ENCODE measurements around the gene SLC49A4. TPM values are rescaled to one million over a fixed set of nuclear protein-coding genes. Genes with fewer than 3 reads are reported as not detected.

SLC49A4 gene
- polyA plus RNA-seq, 4 donors, result 15.3 to 16.5 (median 15.9) TPM

GRCh38 chr3:122843604-122844003 lies 48.7 kb downstream of the SLC49A4 start:
- no peak for DNase-seq (ENCODE audit: low read depth in 4 of 4, low spot score in 3 of 4)

DNA sequence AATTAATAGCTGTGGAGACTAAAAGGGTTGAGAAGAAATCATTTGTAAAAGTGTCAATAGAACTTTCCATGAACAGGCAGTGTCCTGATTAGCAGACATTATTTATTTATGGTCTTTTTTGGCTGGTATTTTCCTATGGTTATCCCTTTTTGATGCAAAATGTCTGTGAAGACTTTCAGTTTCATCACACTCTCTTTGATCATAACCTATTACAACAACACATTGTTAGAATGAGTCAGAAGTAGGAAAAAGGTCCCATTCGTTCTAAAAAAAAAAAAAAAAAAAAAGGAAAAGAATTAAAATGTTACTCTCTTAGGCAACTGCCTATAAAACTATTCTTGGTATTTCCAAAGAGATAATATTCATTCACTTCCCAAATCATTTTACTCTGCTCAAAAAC lies 62.1 kb downstream of the SLC49A4 start:
- no peak for DNase-seq (ENCODE audit: low read depth in 4 of 4, low spot score in 3 of 4)

GRCh38 chr3:122858373-122858772 lies 63.5 kb downstream of the SLC49A4 start:
- peak in 1 of 4 donors; percentile 3 for DNase-seq (ENCODE audit: low read depth in 4 of 4, low spot score in 3 of 4)

GRCh38 chr3:122859021-122859805 lies 64.3 kb downstream of the SLC49A4 start:
- no peak for DNase-seq (ENCODE audit: low read depth in 4 of 4, low spot score in 3 of 4)

- DNase-seq (ENCODE audit: low read depth in 4 of 4, low spot score in 3 of 4), result no peak
Measured at GRCh38 chr3:122862381-122862780, 67.5 kb downstream of the SLC49A4 start.

GRCh38 chr3:122864498-122864897 lies 69.6 kb downstream of the SLC49A4 start:
- DNase-seq (ENCODE audit: low read depth in 4 of 4, low spot score in 3 of 4), result no peak

- no peak for DNase-seq (ENCODE audit: low read depth in 4 of 4, low spot score in 3 of 4)
Measured at GRCh38 chr3:122868322-122868721, 73.5 kb downstream of the SLC49A4 start.

DNA sequence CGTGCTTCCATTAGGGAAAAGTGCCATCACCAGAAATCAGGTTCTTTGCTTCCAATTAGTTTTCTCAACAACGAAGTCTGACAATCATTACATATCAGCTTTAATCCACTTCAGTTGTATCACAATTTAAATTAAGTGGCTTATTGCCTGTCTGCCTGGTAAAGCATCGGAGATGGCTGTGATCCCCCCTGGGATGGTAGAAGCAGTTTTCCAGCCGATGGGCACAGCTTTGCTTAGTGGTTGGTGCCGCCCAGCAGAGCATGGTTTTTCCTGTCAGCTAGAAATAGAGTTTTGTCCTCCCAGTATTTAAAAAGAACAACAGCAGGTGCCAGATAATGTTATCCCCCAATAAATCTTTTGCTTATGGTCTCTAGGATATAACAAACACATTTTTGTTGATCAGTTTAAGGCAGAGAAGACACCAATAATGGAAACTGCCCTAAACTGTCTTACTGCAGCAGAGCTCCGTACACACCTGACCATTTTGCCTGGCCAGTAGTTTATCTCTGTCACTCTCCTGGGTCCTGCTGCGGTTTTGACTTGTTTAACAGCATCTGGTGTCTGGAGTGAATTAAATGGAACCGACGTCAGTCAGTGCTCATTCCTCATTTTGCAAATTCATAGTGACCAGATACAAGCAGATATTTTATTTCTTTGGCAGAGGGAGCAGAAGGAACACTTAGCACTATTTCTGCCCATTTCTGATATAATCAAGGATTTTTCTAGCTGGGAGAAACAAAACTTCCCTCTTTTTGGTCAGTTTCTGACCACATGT lies 79.1 kb downstream of the SLC49A4 start:
- no peak for DNase-seq (ENCODE audit: low read depth in 4 of 4, low spot score in 3 of 4)

GRCh38 chr3:122875547-122876127 lies 80.8 kb downstream of the SLC49A4 start:
- DNase-seq (ENCODE audit: low read depth in 4 of 4, low spot score in 3 of 4), result no peak

- no peak for DNase-seq (ENCODE audit: low read depth in 4 of 4, low spot score in 3 of 4)
Measured at GRCh38 chr3:122880173-122880572, 85.3 kb downstream of the SLC49A4 start.

DNA sequence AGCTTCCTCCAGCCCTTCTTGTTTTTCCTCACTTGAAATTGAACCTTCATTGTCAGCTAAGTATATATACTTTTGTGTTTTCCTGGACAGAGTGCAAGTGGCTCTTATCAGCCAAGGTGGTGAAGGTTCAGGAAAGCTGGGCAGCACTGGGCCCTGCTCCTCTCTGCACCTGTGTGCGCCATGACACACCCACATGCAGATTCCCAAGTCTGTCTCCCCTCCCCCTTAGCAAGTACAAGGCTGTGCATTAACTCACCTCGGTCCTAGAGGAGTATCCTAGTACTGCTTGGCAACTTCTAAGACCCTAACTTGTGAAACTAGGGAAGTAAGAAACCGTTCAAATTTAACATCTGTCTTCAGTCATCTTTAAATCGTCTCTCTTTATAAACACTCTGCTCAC lies 85.8 kb downstream of the SLC49A4 start:
- no peak for DNase-seq (ENCODE audit: low read depth in 4 of 4, low spot score in 3 of 4)

- no peak for DNase-seq (ENCODE audit: low read depth in 4 of 4, low spot score in 3 of 4)
Measured at GRCh38 chr3:122882361-122882947, 87.6 kb downstream of the SLC49A4 start.

GRCh38 chr3:122886251-122886650 lies 91.4 kb downstream of the SLC49A4 start:
- DNase-seq (ENCODE audit: low read depth in 4 of 4, low spot score in 3 of 4), result no peak

- DNase-seq (ENCODE audit: low read depth in 4 of 4, low spot score in 3 of 4), result no peak
Measured at GRCh38 chr3:122886946-122887345, 92.1 kb downstream of the SLC49A4 start.

GRCh38 chr3:122890077-122890719 lies 95.3 kb downstream of the SLC49A4 start:
- peak in 3 of 4 donors; percentile 8 to 18 (median 8) for DNase-seq (ENCODE audit: low read depth in 4 of 4, low spot score in 3 of 4)

DNA sequence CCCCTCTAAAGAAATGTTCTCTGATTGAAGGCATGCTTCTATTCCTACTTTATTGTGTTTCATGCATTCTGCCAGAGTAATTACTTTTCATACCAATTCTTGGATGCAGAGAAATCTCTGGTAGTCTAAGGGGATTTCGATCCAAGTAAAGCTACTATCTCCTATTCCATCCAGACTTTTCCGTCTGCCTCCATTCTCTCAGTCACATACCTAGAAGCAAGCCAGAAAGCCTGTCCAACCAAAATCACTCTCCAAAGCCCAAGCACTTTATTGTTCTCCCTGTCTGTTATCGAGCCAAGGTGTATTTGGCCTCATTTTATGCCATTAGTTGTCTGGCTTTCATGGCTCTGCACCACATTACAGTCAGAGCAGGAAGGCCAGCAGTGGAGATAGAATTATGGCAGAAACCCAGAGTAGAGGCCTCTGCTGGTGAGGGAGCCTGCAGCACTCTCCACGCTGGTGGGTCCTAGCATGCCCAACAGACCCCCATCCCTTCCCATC lies 95.9 kb downstream of the SLC49A4 start:
- DNase-seq (ENCODE audit: low read depth in 4 of 4, low spot score in 3 of 4), result no peak

DNA sequence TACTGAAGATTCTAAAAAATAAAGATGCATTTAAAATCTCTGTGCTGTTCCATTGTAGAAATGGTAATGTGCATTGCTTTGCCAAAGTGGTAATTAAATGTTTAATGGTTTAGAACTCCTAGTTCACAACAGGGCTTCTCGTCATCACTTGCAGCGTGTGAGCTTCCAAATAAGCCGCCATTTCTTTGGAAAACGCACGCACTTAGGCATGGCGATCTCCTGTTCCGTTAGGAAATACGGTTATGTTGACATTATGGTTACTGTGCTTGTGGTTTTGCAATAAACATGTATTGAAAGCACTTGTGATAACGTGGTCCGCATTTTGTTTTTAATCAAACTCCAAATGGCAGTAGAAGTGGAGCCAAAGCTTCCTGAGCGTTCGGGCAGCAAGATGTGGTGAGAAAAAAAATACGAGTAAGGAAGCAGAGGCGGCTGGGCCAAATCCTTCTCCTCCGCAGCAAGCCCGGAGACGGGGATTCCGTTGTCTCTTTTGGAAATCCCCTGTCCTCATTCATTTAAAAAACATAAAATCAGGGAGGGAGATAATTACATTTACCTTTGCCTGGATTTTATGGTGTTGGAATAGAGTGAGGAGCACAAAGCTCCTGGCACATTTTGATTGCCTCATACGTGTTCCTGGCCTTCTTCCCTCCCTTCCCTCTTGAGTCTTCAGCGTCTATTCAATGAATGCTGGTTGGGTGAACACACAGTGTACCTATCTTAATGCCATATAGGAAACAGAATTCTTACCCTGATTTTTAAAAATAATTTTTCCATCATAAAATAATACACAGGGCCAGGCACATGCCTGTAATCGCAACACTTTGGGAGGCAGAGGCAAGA lies 97.5 kb downstream of the SLC49A4 start:
- DNase-seq (ENCODE audit: low read depth in 4 of 4, low spot score in 3 of 4), result no peak

GRCh38 chr3:122893282-122893681 lies 98.4 kb downstream of the SLC49A4 start:
- DNase-seq (ENCODE audit: low read depth in 4 of 4, low spot score in 3 of 4), result no peak

All from right renal pelvis (tissue), 4 donors.